ENCODE measurements around the gene CYB5R3. TPM values are rescaled to one million over a fixed set of nuclear protein-coding genes. Genes with fewer than 3 reads are reported as not detected.

The CYB5R3 gene
- total RNA-seq = 46.8 and 59.0 TPM in 2 replicates

DNA sequence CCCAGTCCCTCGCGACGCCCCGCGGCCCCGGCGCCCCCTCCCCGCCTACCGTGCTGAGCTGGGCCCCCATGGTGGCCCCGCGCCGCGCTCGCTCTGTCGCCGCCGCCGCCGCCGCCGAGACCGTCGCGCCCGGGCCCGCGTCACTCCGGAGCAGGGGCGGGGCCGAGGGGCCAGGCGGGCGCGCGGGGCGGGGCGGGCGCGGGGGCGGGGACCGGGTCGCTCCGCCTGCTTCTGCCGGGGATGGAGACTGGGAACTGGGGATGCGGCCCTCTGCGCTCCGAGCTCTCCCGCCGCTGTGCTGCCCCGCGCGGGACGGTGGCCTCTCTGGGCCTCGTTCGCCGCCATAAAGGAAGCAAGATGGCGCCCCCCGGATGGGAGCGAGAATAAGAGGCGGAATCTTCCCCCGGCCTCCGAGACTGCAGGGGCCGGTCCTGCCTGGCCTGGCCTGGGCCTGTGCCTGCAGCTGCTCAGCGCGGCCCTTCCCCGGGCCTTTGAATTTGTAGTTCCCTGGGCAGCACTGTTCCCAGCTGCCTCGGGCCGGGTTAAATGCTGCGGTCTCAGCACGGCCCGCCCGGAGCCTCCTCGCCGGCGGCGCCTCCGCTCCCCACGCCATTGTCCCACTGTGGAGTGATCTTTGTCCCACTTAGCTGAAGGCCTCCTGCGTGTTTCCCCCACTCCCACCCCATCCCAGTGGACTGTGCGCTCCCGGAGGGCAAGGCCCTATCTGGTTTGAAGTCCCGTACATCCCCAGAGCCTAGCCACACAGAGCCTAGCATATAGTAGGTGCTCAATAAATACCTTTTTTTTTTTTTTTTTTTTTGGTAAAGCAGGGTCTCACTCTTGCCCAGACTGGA lies at the start of gene CYB5R3:
TSS of gene CYB5R3 (minus strand) at position 147 of the 854 bp plus-strand sequence. CDS start at position 70, 77 bp downstream.

DNA sequence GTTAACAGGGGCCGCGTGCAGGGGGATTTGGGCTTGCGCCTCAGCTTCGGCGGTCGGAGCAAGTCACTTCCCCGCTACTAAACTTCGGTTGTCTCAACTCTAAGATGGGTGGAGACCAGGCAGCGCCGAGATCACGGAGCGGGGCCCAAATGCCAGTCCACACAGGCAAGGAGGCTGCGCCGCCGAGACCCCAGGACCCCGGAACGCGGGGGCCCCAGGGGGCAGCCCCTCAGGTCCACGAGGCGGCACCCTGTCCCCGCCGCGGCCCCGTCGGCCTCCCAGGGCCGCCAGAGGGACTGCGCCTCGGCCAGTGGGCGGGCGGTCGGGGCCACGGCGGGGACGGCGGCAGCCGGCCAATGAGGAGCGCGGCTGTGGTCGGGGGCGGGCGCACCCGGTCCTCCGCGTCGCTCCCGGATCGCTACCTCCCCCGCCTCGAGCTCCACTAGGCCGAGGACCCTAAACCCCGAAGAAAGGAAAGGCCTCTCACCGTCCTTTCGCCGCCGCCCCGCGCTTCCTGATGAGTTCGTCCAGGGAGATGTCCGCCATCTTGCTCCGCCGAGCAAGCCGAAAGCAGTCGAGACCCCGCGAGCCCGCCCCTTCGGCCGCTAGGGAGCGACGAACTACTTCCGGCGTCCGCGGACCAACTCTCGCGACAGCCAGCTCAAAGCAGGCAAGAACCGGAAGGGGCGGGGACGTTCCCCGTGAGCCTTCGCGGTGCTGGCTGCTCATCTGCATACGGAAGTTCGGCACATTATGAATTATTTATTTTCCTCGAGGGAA lies 34.7 kb downstream of the CYB5R3 start, which contains the start of gene POLDIP3:
TSS of gene POLDIP3 (minus strand) at position 572 of the 780 bp plus-strand sequence. CDS start at position 546, 26 bp downstream.

Other genes starting within 250 kb of the CYB5R3 start
- not detected in 2 replicates for gene NFAM1, start 217.0 kb downstream of the CYB5R3 start, total RNA-seq
- 33.4 and 50.6 TPM in 2 replicates for gene RRP7A, start 129.6 kb downstream of the CYB5R3 start, total RNA-seq
- gene SERHL2, start 95.4 kb downstream of the CYB5R3 start, total RNA-seq = 4.5 and 5.9 TPM in 2 replicates
- 25.4 and 25.5 TPM in 2 replicates for gene POLDIP3, start 34.5 kb downstream of the CYB5R3 start, total RNA-seq
- 0.22 and 0.25 TPM in 2 replicates for gene ATP5MGL, start 8.8 kb downstream of the CYB5R3 start, total RNA-seq
- 1.8 and 6.6 TPM in 2 replicates for gene A4GALT, start 71.5 kb upstream of the CYB5R3 start, total RNA-seq
- gene ARFGAP3, start 207.9 kb upstream of the CYB5R3 start, total RNA-seq = 79.0 and 82.7 TPM in 2 replicates